GM13977 (cell line): ENCODE results near the gene LHCGR.

ENCODE experiments used
- DNase-seq: peaks from one replicate; pipeline ENCODE4 v3.0.0; 2012; ENCODE audit warnings: low spot score
- CTCF ChIP-seq: IDR thresholded peaks from 2 replicates; pipeline ENCODE4 v1.5.1; 2012; ENCODE audit warnings: mild to moderate bottlenecking, control low read depth; ENCODE audit not compliant: insufficient read depth; ENCODE audit errors: extremely low read depth, missing control alignments
- in situ Hi-C: fragments of 300-500 bp; cut with MboI; formaldehyde crosslinking; loops from one replicate; pipeline ENCODE4 v1.12.0; 2022; ENCODE audit warnings: low sequenced_read_pairs, low pct_unique_long_range_greater_than_20kb, mixed read lengths, inconsistent platforms; ENCODE audit not compliant: unreplicated experiment

LHCGR gene

GRCh38 chr2:48723129-48723528, 32.4 kb downstream of the LHCGR start:
- DNase-seq, result no peak
- in situ Hi-C loops, result no loop called here
- no peak for TF ChIP-seq CTCF

GRCh38 chr2:48722391-48722790, 33.1 kb downstream of the LHCGR start:
- in situ Hi-C loops, result no loop called here
- TF ChIP-seq CTCF, result no peak

GRCh38 chr2:48721158-48721557, 34.4 kb downstream of the LHCGR start:
- in situ Hi-C loops, result no loop called here
- no peak for TF ChIP-seq CTCF
- DNase-seq, result no peak

More at GRCh38 chr2:48722391-48722790, 33.1 kb downstream of the LHCGR start:
- no peak for DNase-seq

GRCh38 chr2:48719480-48720177, 35.9 kb downstream of the LHCGR start:
- TF ChIP-seq CTCF, result no peak
- in situ Hi-C loops, result no loop called here
- no peak for DNase-seq

- DNase-seq, result no peak
- in situ Hi-C loops, result no loop called here
- TF ChIP-seq CTCF, result no peak
These were observed 37.7 kb downstream of the LHCGR start for GRCh38 chr2:48717846-48718245.

GRCh38 chr2:48715956-48716355, 39.6 kb downstream of the LHCGR start:
- in situ Hi-C loops, result no loop called here
- no peak for DNase-seq
- TF ChIP-seq CTCF, result no peak
